Astrocyte (in vitro differentiated cells and primary cell): ENCODE data around the gene CAPN12. TPM values are rescaled to one million over a fixed set of nuclear protein-coding genes. Genes with fewer than 3 reads are reported as not detected.

Source experiments
- DNase-seq: peaks from one replicate; pipeline ENCODE4 v3.0.0-alpha.2; 2010; ENCODE audit warnings: low read depth
- FAIRE-seq: peaks from 2 replicates; lab custom pipeline; 2011; peaks lifted over from hg19 to GRCh38; lab: Jason Lieb, UNC
- H2AFZ ChIP-seq: 2 replicates; pipeline ENCODE4 v1.6.0; 2012; ENCODE audit warnings: low read depth, low read length, inconsistent platforms
- H3K27ac ChIP-seq: 2 replicates; pipeline ENCODE4 v1.5.1; 2011; ENCODE audit warnings: low read depth, low read length, inconsistent platforms
- H3K27me3 ChIP-seq: 2 replicates; pipeline ENCODE4 v1.6.0; 2011; ENCODE audit warnings: low read length, inconsistent platforms; ENCODE audit not compliant: insufficient read depth
- H3K36me3 ChIP-seq: 2 replicates; pipeline ENCODE4 v1.5.1; 2011; ENCODE audit warnings: low read length, inconsistent platforms; ENCODE audit not compliant: insufficient read depth
- H3K4me1 ChIP-seq: 2 replicates; pipeline ENCODE4 v1.5.1; 2011; ENCODE audit warnings: low read length, inconsistent platforms; ENCODE audit not compliant: insufficient read depth
- H3K4me2 ChIP-seq: 2 replicates; pipeline ENCODE4 v1.6.0; 2012; ENCODE audit warnings: low read length, inconsistent platforms
- H3K4me3 ChIP-seq: 2 replicates; pipeline ENCODE4 v1.5.1; 2011; ENCODE audit warnings: low read depth, mild to moderate bottlenecking, low read length, inconsistent platforms; ENCODE audit not compliant: insufficient read depth
- H3K79me2 ChIP-seq: 2 replicates; pipeline ENCODE4 v1.6.0; 2012; ENCODE audit warnings: mild to moderate bottlenecking, low read length, inconsistent platforms; ENCODE audit not compliant: insufficient read depth
- H3K9ac ChIP-seq: 2 replicates; pipeline ENCODE4 v1.6.0; 2012; ENCODE audit warnings: mild to moderate bottlenecking, low read length, inconsistent platforms
- H3K9me3 ChIP-seq: 2 replicates; pipeline ENCODE4 v1.5.1; 2012; ENCODE audit warnings: low read depth, mild to moderate bottlenecking, low read length, inconsistent platforms; ENCODE audit not compliant: insufficient read depth
- H4K20me1 ChIP-seq: 2 replicates; pipeline ENCODE4 v1.6.0; 2012; ENCODE audit warnings: low read length, inconsistent platforms; ENCODE audit not compliant: insufficient read depth
- H3K27ac Mint-ChIP-seq: one replicate; pipeline ENCODE4 v1.8.0; 2021; ENCODE audit warnings: mild to moderate bottlenecking, mixed read lengths; ENCODE audit not compliant: unreplicated experiment
- H3K27me3 Mint-ChIP-seq: one replicate; pipeline ENCODE4 v1.8.0; 2021; ENCODE audit warnings: low read depth, mixed read lengths; ENCODE audit not compliant: unreplicated experiment
- H3K36me3 Mint-ChIP-seq: one replicate; pipeline ENCODE4 v1.8.0; 2021; ENCODE audit warnings: low read depth, mixed read lengths; ENCODE audit not compliant: unreplicated experiment
- H3K4me1 Mint-ChIP-seq: one replicate; pipeline ENCODE4 v1.8.0; 2021; ENCODE audit warnings: low read depth, mixed read lengths; ENCODE audit not compliant: unreplicated experiment
- H3K4me3 Mint-ChIP-seq: one replicate; pipeline ENCODE4 v1.8.0; 2021; ENCODE audit warnings: mild to moderate bottlenecking, moderate library complexity, mixed read lengths; ENCODE audit not compliant: unreplicated experiment
- H3K9me3 Mint-ChIP-seq: one replicate; pipeline ENCODE4 v1.8.0; 2021; ENCODE audit warnings: mild to moderate bottlenecking, mixed read lengths; ENCODE audit not compliant: unreplicated experiment
- EZH2 ChIP-seq: IDR thresholded peaks from 2 replicates; pipeline ENCODE4 v1.6.1; 2012; ENCODE audit warnings: mild to moderate bottlenecking, low read length, inconsistent platforms; ENCODE audit not compliant: insufficient read depth
- total RNA-seq: library from RNA; stranded (reverse); gene quantifications from 2 replicates; pipeline ENCODE4 v1.2.1, GENCODE V29; 2021
- TF ChIP-seq, protein P1 (sequence below): IDR thresholded peaks from 2 replicates; pipeline ENCODE4 v1.5.1; 2011; ENCODE audit warnings: low read depth, mild to moderate bottlenecking, inconsistent platforms, low read length, moderate library complexity; ENCODE audit not compliant: insufficient read depth

Gene CAPN12
- total RNA-seq, 1 donor from 2014 or later: 4.6 TPM

DNA sequence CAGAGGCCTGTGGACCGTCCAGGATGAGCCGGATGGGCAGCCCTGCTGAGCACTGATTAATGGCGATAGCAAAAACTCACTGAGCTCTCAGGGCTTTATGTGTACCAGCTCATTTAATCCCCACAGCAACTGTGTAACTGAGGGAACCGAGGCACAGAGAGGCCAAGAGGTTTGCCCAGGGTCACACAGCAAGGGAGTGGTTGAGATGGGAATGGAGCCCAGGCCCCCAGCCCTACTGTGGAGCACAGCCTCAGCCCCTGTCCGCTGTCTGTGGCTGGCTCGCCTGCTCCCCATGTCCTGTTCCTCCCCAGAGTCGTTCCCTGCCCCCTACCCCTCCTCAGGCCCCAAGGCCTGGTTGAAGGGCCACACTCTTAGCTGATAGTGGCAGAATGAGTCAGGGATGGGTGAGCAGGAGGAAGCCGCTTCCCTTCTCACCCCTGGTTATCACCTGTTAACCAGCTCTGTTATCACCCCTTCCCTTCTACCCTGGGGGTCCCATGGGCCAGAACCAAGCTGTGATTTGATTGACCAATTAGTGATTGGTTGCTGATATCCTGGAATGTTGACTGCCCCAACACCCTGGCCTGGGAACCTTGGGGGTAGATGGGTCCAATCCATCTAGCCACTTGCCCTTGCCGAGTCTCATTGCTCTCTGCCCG, 21.2 kb downstream of the CAPN12 start:
- no peak overlapping the region for H3K9ac ChIP-seq
- no peak overlapping the region for H3K4me3 ChIP-seq
- H3K36me3 Mint-ChIP-seq: peaks cover 19% of the 10 kb centered on the region
- peaks cover 34% of the 10 kb centered on the region for H3K4me1 ChIP-seq
- no peaks in the 10 kb centered on the region for H3K27me3 ChIP-seq
- FAIRE-seq (no peak), DNase-seq (no peak)
- H3K4me1 Mint-ChIP-seq: peaks cover 15% of the 10 kb centered on the region
- H3K4me2 ChIP-seq: no peak overlapping the region
- TF ChIP-seq, protein P1, sequence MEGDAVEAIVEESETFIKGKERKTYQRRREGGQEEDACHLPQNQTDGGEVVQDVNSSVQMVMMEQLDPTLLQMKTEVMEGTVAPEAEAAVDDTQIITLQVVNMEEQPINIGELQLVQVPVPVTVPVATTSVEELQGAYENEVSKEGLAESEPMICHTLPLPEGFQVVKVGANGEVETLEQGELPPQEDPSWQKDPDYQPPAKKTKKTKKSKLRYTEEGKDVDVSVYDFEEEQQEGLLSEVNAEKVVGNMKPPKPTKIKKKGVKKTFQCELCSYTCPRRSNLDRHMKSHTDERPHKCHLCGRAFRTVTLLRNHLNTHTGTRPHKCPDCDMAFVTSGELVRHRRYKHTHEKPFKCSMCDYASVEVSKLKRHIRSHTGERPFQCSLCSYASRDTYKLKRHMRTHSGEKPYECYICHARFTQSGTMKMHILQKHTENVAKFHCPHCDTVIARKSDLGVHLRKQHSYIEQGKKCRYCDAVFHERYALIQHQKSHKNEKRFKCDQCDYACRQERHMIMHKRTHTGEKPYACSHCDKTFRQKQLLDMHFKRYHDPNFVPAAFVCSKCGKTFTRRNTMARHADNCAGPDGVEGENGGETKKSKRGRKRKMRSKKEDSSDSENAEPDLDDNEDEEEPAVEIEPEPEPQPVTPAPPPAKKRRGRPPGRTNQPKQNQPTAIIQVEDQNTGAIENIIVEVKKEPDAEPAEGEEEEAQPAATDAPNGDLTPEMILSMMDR: no peak
- no peak for TF ChIP-seq EZH2
- no peak overlapping the region for H2AFZ ChIP-seq
- H3K4me3 Mint-ChIP-seq: no peak overlapping the region
- H3K9me3 ChIP-seq: no peaks in the 10 kb centered on the region
- peaks cover 61% of the 10 kb centered on the region for H3K79me2 ChIP-seq
- no peaks in the 10 kb centered on the region for H3K9me3 Mint-ChIP-seq
- H3K27ac ChIP-seq: no peak overlapping the region
- H3K27ac Mint-ChIP-seq: peak overlapping the region; percentile 86
- peaks cover 76% of the 10 kb centered on the region for H4K20me1 ChIP-seq
- H3K36me3 ChIP-seq: peaks cover 40% of the 10 kb centered on the region
- no peaks in the 10 kb centered on the region for H3K27me3 Mint-ChIP-seq

DNA sequence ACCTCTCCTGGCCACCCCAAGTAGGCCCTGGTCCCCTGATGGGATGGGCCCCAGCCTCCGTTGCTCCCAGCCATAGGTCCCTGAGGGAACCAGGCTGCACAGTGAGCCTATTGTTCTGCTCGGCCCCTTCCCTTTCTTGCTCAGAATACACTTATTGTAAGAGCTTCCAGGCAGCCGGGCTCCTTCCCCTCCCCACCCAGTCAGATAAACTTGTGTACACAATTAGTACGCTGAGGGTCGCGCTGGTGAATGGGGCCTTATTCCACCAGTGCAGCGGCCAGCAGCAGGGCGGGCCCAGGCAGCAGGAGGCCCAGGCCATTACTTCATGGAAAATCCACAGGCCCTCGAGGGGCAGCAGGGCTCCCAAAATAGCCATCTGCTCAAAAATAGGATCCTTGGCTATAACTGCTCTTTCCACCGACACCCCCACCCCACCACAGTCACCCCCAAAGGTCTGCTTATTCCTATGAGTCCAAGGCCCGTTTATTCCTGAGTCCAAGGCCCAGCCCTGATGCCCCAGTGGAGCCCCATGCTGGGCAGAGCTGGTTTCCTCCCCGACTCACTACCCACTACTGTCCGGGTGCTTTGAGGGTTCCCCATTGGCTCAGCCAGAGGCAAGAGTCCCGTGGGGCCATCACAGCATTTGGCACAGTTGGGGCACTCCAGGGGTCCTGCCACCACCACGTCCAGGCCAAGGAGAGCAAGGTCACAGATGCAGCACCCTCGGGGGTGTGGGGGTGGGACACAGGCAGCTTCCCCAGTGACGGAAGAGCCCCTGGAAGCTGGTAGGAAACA, 22.1 kb downstream of the CAPN12 start:
- H3K9me3 Mint-ChIP-seq: no peaks in the 10 kb centered on the region
- H3K9me3 ChIP-seq: no peaks in the 10 kb centered on the region
- peaks cover 85% of the 10 kb centered on the region for H4K20me1 ChIP-seq
- no peak overlapping the region for H3K4me3 ChIP-seq
- peaks cover 15% of the 10 kb centered on the region for H3K4me1 Mint-ChIP-seq
- peak overlapping the region; percentile 35 for H3K9ac ChIP-seq
- no peak overlapping the region for H3K4me2 ChIP-seq
- H3K27ac Mint-ChIP-seq: no peak overlapping the region
- peak overlapping the region; percentile 25 for H3K27ac ChIP-seq
- H3K79me2 ChIP-seq: peaks cover 67% of the 10 kb centered on the region
- no peak for TF ChIP-seq EZH2
- TF ChIP-seq, protein P1: no peak
- H3K27me3 Mint-ChIP-seq: no peaks in the 10 kb centered on the region
- FAIRE-seq: no peak
- no peak overlapping the region for H2AFZ ChIP-seq
- H3K36me3 ChIP-seq: peaks cover 49% of the 10 kb centered on the region
- H3K27me3 ChIP-seq: no peaks in the 10 kb centered on the region
- no peak for DNase-seq
- H3K4me3 Mint-ChIP-seq: peak overlapping the region; percentile 45
- H3K4me1 ChIP-seq: peaks cover 25% of the 10 kb centered on the region
- H3K36me3 Mint-ChIP-seq: peaks cover 15% of the 10 kb centered on the region

DNA sequence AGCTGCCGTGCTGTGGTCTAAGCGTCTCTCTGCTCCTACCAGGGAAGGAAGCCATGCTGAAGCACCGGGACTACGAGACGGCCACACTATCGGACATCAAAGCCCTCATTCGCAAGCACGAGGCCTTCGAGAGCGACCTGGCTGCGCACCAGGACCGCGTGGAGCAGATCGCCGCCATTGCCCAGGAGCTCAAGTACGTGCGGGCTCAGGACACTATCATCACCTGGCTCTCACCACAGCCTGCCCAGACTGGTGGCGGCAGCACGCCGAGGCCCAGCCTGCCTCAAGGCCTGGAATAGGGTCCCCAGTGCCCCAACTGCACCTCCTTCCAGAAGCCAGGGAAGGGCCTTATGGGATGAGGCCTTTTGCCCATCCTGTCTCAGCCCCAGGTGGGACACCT, 22.8 kb downstream of the CAPN12 start:
- no peaks in the 10 kb centered on the region for H3K27me3 ChIP-seq
- Mint-ChIP-seq H3K27me3 (no peaks in the 10 kb centered on the region), H3K9me3 (no peaks in the 10 kb centered on the region), H3K4me1 (peaks cover 15% of the 10 kb centered on the region), H3K36me3 (peaks cover 15% of the 10 kb centered on the region), H3K27ac (no peak overlapping the region), H3K4me3 (no peak overlapping the region)
- DNase-seq (no peak), FAIRE-seq (no peak)
- H3K79me2 ChIP-seq: peaks cover 67% of the 10 kb centered on the region
- H3K36me3 ChIP-seq: peaks cover 48% of the 10 kb centered on the region
- no peak overlapping the region for H3K4me2 ChIP-seq
- H3K4me3 ChIP-seq: no peak overlapping the region
- H3K9ac ChIP-seq: peak overlapping the region; percentile 5
- H3K27ac ChIP-seq: no peak overlapping the region
- TF ChIP-seq, protein P1: no peak
- no peak for TF ChIP-seq EZH2
- peaks cover 25% of the 10 kb centered on the region for H3K4me1 ChIP-seq
- no peak overlapping the region for H2AFZ ChIP-seq
- H3K9me3 ChIP-seq: no peaks in the 10 kb centered on the region
- peaks cover 86% of the 10 kb centered on the region for H4K20me1 ChIP-seq
